ENCODE measurements around the gene AP3M1. TPM values are rescaled to one million over a fixed set of nuclear protein-coding genes. Genes with fewer than 3 reads are reported as not detected.

AP3M1 gene, protein sequence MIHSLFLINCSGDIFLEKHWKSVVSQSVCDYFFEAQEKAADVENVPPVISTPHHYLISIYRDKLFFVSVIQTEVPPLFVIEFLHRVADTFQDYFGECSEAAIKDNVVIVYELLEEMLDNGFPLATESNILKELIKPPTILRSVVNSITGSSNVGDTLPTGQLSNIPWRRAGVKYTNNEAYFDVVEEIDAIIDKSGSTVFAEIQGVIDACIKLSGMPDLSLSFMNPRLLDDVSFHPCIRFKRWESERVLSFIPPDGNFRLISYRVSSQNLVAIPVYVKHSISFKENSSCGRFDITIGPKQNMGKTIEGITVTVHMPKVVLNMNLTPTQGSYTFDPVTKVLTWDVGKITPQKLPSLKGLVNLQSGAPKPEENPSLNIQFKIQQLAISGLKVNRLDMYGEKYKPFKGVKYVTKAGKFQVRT
- 80.6 and 95.1 TPM in 2 replicates for total RNA-seq

DNA sequence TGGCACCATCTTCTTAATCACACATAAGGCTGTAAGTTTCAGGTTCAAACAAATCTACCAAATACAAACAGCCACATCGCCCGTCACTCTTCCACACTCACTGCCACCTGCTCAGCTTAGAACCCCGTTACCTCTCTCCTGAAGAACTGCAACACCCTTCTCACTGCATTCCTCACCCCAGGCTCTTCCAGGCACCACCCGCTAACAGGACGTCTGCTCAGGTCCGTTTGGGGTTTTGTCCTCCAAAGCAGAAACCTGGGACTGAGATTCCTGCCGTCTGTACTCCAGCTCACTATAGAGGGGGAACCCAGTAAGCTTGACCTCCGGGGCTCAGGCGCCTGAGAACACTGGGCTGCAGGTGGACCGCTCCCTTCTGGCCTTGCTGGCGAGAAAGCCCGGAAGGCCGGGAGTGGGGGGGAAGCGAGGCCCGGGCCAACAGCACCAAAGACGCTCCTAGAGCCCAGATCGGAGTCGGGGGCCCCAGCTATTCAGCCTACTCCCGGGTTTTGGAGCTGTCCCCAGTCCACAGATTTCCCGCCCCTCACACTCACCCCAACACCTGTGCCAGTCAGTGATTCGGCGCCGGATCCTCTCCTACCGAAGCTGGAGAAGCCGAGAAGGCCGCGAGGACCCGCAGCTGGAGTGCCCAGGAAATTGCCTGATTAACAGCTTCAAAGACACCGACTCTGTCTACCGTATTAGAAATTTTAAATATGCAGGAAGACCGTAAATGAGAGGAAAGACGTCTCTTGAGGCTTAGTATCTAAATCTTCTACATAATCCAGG, at the start of gene AP3M1:
TSS of gene AP3M1 (minus strand) at position 625 of the 786 bp plus-strand sequence. CDS start 12,449 bp downstream, outside the sequence.

DNA sequence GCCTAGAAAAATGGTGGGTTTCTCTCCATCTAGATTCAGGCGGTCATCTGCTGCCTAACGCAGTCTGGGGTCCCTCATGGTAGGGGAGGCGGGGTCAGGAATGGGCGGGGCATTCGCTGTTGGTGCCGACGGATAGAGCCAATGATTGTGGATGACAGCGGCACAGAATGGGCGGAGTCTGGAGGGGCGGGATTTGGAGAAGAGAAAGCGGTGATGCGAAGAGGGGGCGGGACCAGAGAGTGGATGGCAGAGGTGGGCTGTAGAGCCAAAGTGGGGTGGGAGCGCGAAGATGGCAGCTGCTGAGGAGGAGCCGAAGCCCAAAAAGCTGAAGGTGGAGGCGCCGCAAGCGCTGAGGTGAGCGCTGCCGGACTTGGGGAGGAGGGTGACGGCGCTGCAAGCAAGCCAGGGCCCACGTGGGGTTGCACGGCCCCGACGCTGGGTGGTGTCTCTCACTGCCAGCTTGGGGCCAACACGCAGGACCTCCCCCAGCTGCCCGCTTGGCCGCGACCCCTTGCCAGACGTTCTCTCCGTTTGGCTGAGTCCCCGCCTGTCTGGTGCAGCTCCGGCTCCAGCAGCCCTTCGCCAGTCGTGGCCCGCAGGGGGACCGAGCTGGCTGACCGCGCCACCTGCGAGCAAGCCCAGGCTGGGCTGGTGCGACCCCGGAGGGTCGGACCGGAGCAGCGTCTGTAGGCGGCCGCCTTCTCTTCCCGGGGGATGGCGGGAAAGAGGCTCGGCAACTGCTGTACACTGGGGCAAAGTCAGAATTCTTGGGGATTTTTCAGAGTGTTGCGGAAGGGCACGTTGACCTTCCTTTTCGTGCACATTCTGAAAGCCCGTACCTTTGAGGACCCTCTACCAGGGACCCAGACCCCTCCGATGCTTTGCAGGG, 606 bp upstream of the AP3M1 start, which contains the start of gene ADK:
TSS of gene ADK (plus strand) at position 232 of the 889 bp plus-strand sequence. CDS start at position 290, 58 bp downstream.

Other genes starting within 250 kb of the AP3M1 start
- gene PLAU, start 239.7 kb downstream of the AP3M1 start, total RNA-seq: 18.1 and 26.0 TPM in 2 replicates
- 237 and 261 TPM in 2 replicates for gene VCL, start 152.7 kb downstream of the AP3M1 start, total RNA-seq
- 89.0 and 101 TPM in 2 replicates for gene ADK, start 393 bp upstream of the AP3M1 start, total RNA-seq

Data from thoracic aorta endothelial cell (primary cell).